SK-N-DZ (cell line): ENCODE results near the gene HADHB.
A peak's percentile ranks its signal among the peaks of the same experiment; 100 is the strongest.
"Not testable (repeated sequence)": the region's sequence is repeated elsewhere in the genome, so short reads cannot be mapped to it uniquely, and the experiment has no call there.

Experiments used
- DNase-seq: peaks from one replicate; pipeline ENCODE4 v3.0.0-alpha.2; 2015; ENCODE audit warnings: low spot score

The HADHB gene

GRCh38 chr2:26327291-26328272, 82.8 kb downstream of the HADHB start:
- no peak for DNase-seq

GRCh38 chr2:26329083-26329482, 84.3 kb downstream of the HADHB start:
- DNase-seq: not testable (repeated sequence)

GRCh38 chr2:26330114-26330549, 85.4 kb downstream of the HADHB start:
- DNase-seq: peak; percentile 64

- DNase-seq: no peak
These were observed 85.9 kb downstream of the HADHB start for GRCh38 chr2:26330604-26331003.

- not testable (repeated sequence) for DNase-seq
These were observed 86.6 kb downstream of the HADHB start for GRCh38 chr2:26331321-26331720.

GRCh38 chr2:26333293-26333692, 88.6 kb downstream of the HADHB start:
- DNase-seq: peak; percentile 30

GRCh38 chr2:26335231-26335630, 90.5 kb downstream of the HADHB start:
- DNase-seq: no peak

- DNase-seq: no peak
These were observed 92.0 kb downstream of the HADHB start for GRCh38 chr2:26336719-26337118.

GRCh38 chr2:26337298-26337697, 92.6 kb downstream of the HADHB start:
- DNase-seq: no peak
